Measurements from ENCODE around the gene FOXP4. TPM values are rescaled to one million over a fixed set of nuclear protein-coding genes. Genes with fewer than 3 reads are reported as not detected.

The FOXP4 gene
- total RNA-seq, 1 donor: 3.3 TPM

DNA sequence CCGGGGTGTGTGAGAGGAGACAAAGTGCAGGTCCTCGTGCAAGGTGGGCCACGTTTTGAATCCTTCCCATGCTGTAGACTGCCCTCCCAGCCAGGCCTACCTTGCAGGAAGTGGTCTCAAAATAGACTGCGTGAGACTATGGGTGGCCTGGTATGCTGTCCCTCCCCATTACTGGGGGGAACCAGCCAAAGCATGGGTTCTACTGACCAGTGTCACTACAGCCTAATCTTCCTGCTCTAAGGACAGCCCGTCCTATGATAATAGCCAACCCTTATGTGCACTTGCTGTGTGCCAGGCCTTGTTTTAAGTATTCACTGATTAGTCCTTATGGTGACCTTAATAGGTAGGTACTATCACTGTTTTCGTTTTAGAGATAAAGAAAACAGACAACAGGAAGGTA lies 38.0 kb downstream of the FOXP4 start:
- Histone ChIP-seq H3K4me2 (ENCODE audit: insufficient read depth, low read length) (no peak overlapping the region), H3K4me1 (ENCODE audit: insufficient read depth, low read length) (peaks cover 17% of the 10 kb centered on the region), H2AFZ (ENCODE audit: low read length) (no peak overlapping the region), H4K20me1 (ENCODE audit: insufficient read depth, low read length) (peaks cover 17% of the 10 kb centered on the region), H3K79me2 (ENCODE audit: insufficient read depth, low read length) (no peaks in the 10 kb centered on the region), H3K27me3 (ENCODE audit: insufficient read depth, low read length) (no peaks in the 10 kb centered on the region), H3K36me3 (ENCODE audit: insufficient read depth, low read length) (no peaks in the 10 kb centered on the region), H3K27ac (ENCODE audit: low read depth, low read length) (no peak overlapping the region), H3K9me3 (ENCODE audit: low read depth, low read length) (no peaks in the 10 kb centered on the region), H3K4me3 (ENCODE audit: insufficient read depth, low read length) (no peak overlapping the region)
- no peak for DNase-seq (ENCODE audit: insufficient read length, low spot score, missing footprints)
- TF ChIP-seq, protein P1, sequence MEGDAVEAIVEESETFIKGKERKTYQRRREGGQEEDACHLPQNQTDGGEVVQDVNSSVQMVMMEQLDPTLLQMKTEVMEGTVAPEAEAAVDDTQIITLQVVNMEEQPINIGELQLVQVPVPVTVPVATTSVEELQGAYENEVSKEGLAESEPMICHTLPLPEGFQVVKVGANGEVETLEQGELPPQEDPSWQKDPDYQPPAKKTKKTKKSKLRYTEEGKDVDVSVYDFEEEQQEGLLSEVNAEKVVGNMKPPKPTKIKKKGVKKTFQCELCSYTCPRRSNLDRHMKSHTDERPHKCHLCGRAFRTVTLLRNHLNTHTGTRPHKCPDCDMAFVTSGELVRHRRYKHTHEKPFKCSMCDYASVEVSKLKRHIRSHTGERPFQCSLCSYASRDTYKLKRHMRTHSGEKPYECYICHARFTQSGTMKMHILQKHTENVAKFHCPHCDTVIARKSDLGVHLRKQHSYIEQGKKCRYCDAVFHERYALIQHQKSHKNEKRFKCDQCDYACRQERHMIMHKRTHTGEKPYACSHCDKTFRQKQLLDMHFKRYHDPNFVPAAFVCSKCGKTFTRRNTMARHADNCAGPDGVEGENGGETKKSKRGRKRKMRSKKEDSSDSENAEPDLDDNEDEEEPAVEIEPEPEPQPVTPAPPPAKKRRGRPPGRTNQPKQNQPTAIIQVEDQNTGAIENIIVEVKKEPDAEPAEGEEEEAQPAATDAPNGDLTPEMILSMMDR (IDR thresholded peaks at IDR 0.05; ENCODE audit: extremely low read depth, low read depth, low read length): no peak

- TF ChIP-seq, protein P1 (IDR thresholded peaks at IDR 0.05; ENCODE audit: extremely low read depth, low read depth, low read length): no peak
These were observed 38.6 kb downstream of the FOXP4 start for GRCh38 chr6:41584668-41585205.

DNA sequence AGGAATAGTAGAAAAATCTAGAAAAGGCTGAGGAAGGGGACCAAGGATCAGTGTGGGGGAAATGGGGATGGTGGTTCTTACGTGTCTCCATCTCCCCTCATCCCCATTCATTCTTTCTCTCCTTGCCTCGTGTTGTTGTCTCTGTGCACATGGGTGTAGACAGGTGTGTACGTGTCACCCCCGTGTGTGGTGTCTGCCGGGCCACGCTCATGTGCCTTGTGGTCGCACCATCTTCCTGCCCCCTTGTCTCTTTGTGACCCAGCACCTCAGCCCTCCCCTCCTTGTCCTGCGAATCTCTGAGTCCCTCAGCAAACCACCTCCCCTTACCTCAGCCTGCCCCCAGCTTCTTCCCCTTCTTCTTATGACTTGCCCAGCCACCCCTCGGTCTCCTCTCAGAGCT lies 39.4 kb downstream of the FOXP4 start:
- TF ChIP-seq, protein P1 (IDR thresholded peaks at IDR 0.05; ENCODE audit: extremely low read depth, low read depth, low read length): no peak
- Histone ChIP-seq H4K20me1 (ENCODE audit: insufficient read depth, low read length) (peaks cover 17% of the 10 kb centered on the region), H2AFZ (ENCODE audit: low read length) (no peak overlapping the region), H3K27me3 (ENCODE audit: insufficient read depth, low read length) (no peaks in the 10 kb centered on the region), H3K79me2 (ENCODE audit: insufficient read depth, low read length) (no peaks in the 10 kb centered on the region), H3K4me2 (ENCODE audit: insufficient read depth, low read length) (no peak overlapping the region), H3K9me3 (ENCODE audit: low read depth, low read length) (no peaks in the 10 kb centered on the region), H3K4me1 (ENCODE audit: insufficient read depth, low read length) (peaks cover 15% of the 10 kb centered on the region), H3K27ac (ENCODE audit: low read depth, low read length) (no peak overlapping the region), H3K36me3 (ENCODE audit: insufficient read depth, low read length) (no peaks in the 10 kb centered on the region), H3K4me3 (ENCODE audit: insufficient read depth, low read length) (no peak overlapping the region)
- DNase-seq (ENCODE audit: insufficient read length, low spot score, missing footprints): no peak

More at GRCh38 chr6:41584668-41585205, 38.6 kb downstream of the FOXP4 start:
- Histone ChIP-seq H3K79me2 (ENCODE audit: insufficient read depth, low read length) (no peaks in the 10 kb centered on the region), H3K4me3 (ENCODE audit: insufficient read depth, low read length) (no peak overlapping the region), H3K4me1 (ENCODE audit: insufficient read depth, low read length) (peaks cover 15% of the 10 kb centered on the region), H3K27ac (ENCODE audit: low read depth, low read length) (no peak overlapping the region), H4K20me1 (ENCODE audit: insufficient read depth, low read length) (peaks cover 17% of the 10 kb centered on the region), H3K4me2 (ENCODE audit: insufficient read depth, low read length) (no peak overlapping the region), H3K27me3 (ENCODE audit: insufficient read depth, low read length) (no peaks in the 10 kb centered on the region), H3K36me3 (ENCODE audit: insufficient read depth, low read length) (no peaks in the 10 kb centered on the region), H3K9me3 (ENCODE audit: low read depth, low read length) (no peaks in the 10 kb centered on the region), H2AFZ (ENCODE audit: low read length) (no peak overlapping the region)
- DNase-seq (ENCODE audit: insufficient read length, low spot score, missing footprints): no peak

- no peak for DNase-seq (ENCODE audit: insufficient read length, low spot score, missing footprints)
These were observed 40.2 kb downstream of the FOXP4 start for GRCh38 chr6:41586252-41587007.

More at GRCh38 chr6:41586252-41587007, 40.2 kb downstream of the FOXP4 start:
- TF ChIP-seq, protein P1 (IDR thresholded peaks at IDR 0.05; ENCODE audit: extremely low read depth, low read depth, low read length): no peak
- H3K9me3 ChIP-seq (ENCODE audit: low read depth, low read length): no peaks in the 10 kb centered on the region
- no peak overlapping the region for H2AFZ ChIP-seq (ENCODE audit: low read length)
- H3K4me1 ChIP-seq (ENCODE audit: insufficient read depth, low read length): peaks cover 9% of the 10 kb centered on the region
- no peaks in the 10 kb centered on the region for H3K27me3 ChIP-seq (ENCODE audit: insufficient read depth, low read length)
- H3K4me3 ChIP-seq (ENCODE audit: insufficient read depth, low read length): no peak overlapping the region
- H3K79me2 ChIP-seq (ENCODE audit: insufficient read depth, low read length): no peaks in the 10 kb centered on the region
- H3K27ac ChIP-seq (ENCODE audit: low read depth, low read length): no peak overlapping the region
- H3K36me3 ChIP-seq (ENCODE audit: insufficient read depth, low read length): no peaks in the 10 kb centered on the region
- H4K20me1 ChIP-seq (ENCODE audit: insufficient read depth, low read length): peaks cover 16% of the 10 kb centered on the region
- H3K4me2 ChIP-seq (ENCODE audit: insufficient read depth, low read length): no peak overlapping the region
